ENCODE data around the gene MZF1. TPM values are rescaled to one million over a fixed set of nuclear protein-coding genes. Genes with fewer than 3 reads are reported as not detected.

MZF1 gene
- total RNA-seq, 2 experiments from 2014 or later: 28.6 to 33.1 TPM

DNA sequence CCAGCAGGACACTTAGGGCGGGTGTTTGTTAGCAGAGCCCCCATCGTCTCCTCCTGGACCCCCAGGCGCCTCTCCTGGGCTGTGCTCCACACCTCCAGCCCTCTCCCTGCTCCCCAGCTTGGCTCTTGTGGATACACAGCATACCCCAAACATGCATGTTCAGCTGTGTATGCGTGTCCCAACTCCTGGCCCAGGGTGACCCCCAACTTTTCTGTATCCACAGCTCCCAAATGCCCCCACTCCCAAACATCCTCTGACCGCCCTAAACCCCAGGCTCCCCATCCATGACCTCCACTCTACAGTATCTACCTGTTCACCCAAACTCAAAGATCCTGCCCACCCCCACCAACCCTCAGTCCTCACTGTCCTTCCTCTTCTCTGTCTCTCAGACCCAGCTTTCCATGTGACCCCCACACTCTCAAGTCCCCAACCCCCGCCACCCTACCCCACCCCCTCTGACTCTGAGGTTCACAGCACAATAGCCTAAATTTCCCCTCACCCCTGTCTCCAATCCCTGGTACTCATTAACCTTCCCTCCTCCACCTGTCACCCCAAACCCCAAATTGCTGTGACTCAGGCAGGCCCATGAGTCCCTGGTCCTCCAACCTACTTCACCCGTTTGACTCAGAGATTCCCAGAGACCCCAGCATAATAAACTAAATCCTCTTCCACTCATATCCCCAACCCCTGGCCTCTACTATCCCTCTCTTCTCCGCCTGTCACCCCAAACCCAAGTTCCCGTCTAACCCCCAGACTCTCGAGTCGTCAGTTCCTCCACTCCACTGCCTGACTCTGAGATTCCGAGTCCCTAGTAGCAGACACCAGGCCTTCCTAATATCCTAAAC is 15.7 kb downstream of the MZF1 start:
- H3K27ac Mint-ChIP-seq: peak overlapping the region; percentile 97
- CTCF ChIA-PET: interaction anchor here (0.8 to 1.2 kb wide), 2 partner anchors 10 to 12 kb away, joined by 3 read pairs; no protein-coding TSS in a partner anchor
- no peaks in the 10 kb centered on the region for H3K9me3 Mint-ChIP-seq
- POLR2A ChIA-PET: no interaction called here
- H3K36me3 Mint-ChIP-seq (ENCODE audit: low read depth): peaks cover 49% of the 10 kb centered on the region
- H3K27me3 Mint-ChIP-seq: no peaks in the 10 kb centered on the region
- DNase-seq: no peak
- H3K4me1 Mint-ChIP-seq: peaks cover 73% of the 10 kb centered on the region
- peak overlapping the region; percentile 90 for H3K4me3 Mint-ChIP-seq

DNA sequence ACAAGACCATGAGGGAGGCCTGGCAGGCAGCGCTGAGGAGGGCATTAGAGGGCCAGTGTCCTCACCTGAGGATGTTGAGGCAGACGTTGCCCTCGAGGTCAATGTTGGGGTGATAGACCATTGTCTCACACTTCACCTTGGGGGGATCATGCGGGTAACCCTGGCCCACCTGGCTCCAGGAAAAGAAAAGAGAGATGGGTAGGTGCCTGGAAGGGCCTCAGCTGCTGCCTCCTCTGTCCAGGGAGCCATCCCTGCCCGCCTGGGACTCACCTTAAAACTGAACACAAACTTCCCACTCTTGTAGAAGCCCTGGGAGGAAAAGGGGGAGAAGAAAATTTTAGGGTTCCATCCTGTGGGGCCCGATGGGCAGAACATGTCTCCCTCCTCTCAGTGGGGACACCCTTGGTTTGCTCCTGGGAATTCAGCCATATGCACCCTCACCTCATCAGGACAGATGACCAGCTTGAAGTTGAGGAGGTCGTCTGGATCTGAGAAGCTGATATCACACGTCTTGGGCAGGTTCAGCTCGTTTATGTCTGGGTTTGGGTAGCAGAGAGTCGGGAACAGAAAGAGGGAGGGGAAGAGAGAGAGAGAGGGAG is 16.4 kb downstream of the MZF1 start:
- ChIA-PET CTCF (interaction anchor here (0.8 to 1.2 kb wide), 2 partner anchors 9 to 11 kb away, joined by 3 read pairs; no protein-coding TSS in a partner anchor), POLR2A (no interaction called here)
- Mint-ChIP-seq H3K27me3 (no peaks in the 10 kb centered on the region), H3K27ac (peak overlapping the region; percentile 94), H3K4me1 (peaks cover 69% of the 10 kb centered on the region), H3K9me3 (no peaks in the 10 kb centered on the region), H3K36me3 (ENCODE audit: low read depth) (peaks cover 56% of the 10 kb centered on the region), H3K4me3 (peak overlapping the region; percentile 90)
- DNase-seq: no peak

DNA sequence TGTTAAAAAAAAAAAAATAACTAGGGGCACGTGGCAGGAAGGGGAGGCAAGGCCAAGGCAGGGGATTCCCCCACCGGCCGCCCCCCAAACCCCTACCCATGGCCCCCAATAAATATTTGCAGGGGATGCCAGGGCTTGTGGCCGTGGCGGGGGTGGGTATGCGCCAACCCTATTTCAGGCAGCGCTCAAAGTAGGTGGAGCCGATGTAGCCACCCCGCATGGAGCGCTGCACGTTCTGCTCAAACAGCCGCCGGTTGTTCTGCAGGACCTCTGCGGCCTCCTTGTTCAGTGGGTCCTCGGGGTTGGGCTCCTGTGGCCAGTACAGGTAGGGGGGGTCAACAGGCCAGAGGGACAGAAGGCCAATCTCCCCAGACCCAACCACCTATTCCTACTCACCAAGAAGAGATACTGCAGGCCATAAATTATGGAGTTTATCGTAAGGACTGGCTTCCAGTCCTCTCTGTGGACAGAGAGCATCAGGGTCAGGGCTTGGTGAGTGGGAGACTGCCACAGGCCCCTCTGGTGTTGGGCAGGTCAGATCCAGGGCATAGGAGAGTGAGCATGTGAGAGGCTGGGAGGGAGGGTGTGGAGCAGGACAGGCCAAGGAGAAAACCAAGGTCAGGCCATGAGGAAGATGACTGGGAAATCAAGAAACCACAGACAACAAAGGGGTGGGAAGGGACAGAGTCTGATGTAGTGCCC is 17.1 kb downstream of the MZF1 start:
- Mint-ChIP-seq H3K27me3 (no peaks in the 10 kb centered on the region), H3K36me3 (ENCODE audit: low read depth) (peaks cover 52% of the 10 kb centered on the region), H3K4me3 (peak overlapping the region; percentile 90), H3K9me3 (no peaks in the 10 kb centered on the region), H3K27ac (peak overlapping the region; percentile 94), H3K4me1 (peaks cover 62% of the 10 kb centered on the region)
- DNase-seq: no peak
- ChIA-PET POLR2A (interaction anchor here (2.3 kb wide), 1 partner anchor 12 kb away, joined by 9 read pairs; the partner anchor contains the start of gene TRIM28), CTCF (interaction anchor here (3.3 kb wide), 1 partner anchor 36 kb away, joined by 25 read pairs; the partner anchor contains the start of gene ZBTB45)

DNA sequence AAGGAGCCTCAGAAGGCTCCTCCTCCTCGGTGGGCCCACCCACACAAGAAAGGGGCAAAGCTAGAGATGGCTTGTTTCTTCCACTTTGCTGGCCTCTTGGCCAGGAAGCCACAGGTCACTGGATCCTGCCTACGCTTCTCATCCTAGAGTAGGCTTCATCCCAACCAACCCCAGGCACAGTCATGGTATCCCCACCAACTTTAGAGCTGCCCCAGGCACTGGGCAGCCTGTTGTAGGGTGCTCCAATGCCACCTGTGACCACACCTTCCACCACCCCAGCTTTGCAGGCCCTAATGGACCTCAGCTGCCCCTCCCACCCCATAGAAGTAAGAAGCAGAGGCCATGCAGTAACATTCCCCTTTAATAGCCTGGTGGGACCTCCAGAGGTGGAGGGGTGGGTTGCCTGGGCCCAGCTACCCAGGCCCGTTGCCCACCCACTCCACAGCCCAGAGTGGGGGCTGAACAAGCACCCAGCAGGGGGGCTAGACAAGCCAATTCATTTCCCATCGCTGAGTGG is 17.7 kb downstream of the MZF1 start:
- no peak for DNase-seq
- peak overlapping the region; percentile 90 for H3K4me3 Mint-ChIP-seq
- no peaks in the 10 kb centered on the region for H3K27me3 Mint-ChIP-seq
- ChIA-PET POLR2A (interaction anchor here (1.0 to 2.3 kb wide), 3 partner anchors 11 to 129 kb away, joined by 3 to 9 read pairs (median 6); partner anchors contain the start of genes TRIM28 and ZBTB45), CTCF (interaction anchor here (1.0 to 3.3 kb wide), 6 partner anchors 11 to 336 kb away, joined by 3 to 25 read pairs (median 4); partner anchors contain the start of genes MZF1, TRIM28 and ZBTB45)
- H3K27ac Mint-ChIP-seq: peak overlapping the region; percentile 94
- H3K4me1 Mint-ChIP-seq: peaks cover 58% of the 10 kb centered on the region
- H3K36me3 Mint-ChIP-seq (ENCODE audit: low read depth): peaks cover 58% of the 10 kb centered on the region
- no peaks in the 10 kb centered on the region for H3K9me3 Mint-ChIP-seq

DNA sequence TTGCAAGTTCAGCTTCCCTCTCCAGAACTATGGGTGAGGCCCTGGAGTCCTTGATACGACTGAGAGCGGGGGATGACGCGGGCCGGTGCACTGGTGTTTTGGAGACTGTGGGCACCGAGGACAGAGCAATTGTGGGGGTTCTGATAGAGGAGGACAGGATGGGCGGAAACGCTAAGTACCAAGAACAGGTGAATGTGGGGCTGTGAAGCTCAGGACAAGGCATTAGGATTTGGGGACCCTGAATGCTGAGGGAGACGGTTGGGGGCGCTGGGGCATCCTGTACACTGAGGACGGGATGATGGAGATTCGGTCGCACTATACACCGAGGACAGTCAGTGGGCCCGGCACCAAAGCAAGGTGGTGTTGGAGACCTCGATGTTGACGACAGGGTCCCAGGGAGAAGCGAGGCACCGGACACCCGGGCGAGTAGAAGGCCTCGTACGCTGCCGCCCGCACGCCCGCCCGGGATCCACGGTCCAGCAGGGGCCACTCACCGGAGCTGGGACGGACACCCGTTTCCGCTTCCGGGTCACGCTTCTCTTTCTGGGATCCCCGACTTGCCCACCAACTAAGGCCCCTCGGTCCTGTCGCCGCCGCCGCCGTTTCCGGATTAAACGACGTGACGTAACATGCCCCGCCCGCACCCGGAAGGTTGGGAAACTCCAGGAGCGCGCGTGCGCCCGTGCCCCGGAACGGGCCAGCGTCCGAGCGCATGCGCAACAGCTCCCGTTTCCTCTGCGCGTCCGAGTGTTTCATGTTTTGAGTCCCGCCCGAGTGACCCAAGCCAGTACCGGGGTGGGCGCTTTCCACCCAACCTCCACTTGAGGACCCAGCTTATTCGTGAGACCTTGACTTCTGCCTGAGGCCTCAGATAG is 18.4 kb downstream of the MZF1 start, which contains the start of gene CHMP2A:
Gene CHMP2A (minus strand): TSS at position 612 of the 875 bp plus-strand sequence. CDS start 893 bp downstream, outside the sequence.
- peaks cover 53% of the 10 kb centered on the region for H3K4me1 Mint-ChIP-seq
- peak within 1 kb of the TSS; percentile 94 for H3K27ac Mint-ChIP-seq
- no peaks in the 10 kb centered on the region for H3K27me3 Mint-ChIP-seq
- H3K4me3 Mint-ChIP-seq: peak within 1 kb of the TSS; percentile 90
- ChIA-PET POLR2A (interaction anchor here (1.0 to 2.3 kb wide), 4 partner anchors 11 to 128 kb away, joined by 3 to 9 read pairs (median 6); partner anchors contain the start of genes TRIM28 and ZBTB45), CTCF (interaction anchor here (1.0 to 3.3 kb wide), 7 partner anchors 11 to 335 kb away, joined by 3 to 25 read pairs (median 3); partner anchors contain the start of genes MZF1, TRIM28 and ZBTB45)
- no peaks in the 10 kb centered on the region for H3K9me3 Mint-ChIP-seq
- DNase-seq: peak; percentile 98
- peaks cover 63% of the 10 kb centered on the region for H3K36me3 Mint-ChIP-seq (ENCODE audit: low read depth)

DNA sequence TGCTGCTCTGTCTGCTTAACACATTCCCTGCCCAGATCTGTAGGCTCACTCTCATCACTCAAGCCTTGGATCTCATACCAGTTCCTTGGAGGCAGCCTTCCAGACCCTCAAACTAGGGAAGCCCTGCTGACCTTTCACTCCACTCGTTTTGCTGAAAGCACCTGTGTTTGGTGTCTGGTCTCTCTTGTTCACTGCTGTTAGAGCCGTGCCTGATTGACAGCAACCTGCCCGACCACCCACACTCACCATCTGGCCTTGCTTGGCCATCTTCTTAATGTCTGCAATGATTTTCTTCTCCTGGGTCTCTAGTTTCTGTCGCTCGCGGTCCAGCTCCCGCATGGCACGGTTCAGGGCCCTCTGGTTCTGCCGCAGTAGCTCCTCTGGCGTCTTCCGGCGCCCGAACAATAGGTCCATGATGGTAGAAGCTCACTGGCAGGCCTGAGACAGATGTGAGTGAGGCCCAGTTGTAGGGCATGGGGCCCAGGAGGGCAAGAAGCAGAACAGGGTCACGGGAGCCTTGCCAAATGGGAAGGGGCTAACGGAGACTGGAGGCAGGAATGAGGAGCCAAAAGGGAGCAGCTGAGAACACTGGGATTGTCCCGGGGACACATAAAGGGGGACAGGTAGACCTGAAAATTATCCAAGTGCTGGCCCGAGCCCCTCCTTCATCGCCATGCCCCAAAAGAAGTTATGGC is 19.2 kb downstream of the MZF1 start:
- H3K36me3 Mint-ChIP-seq (ENCODE audit: low read depth): peaks cover 65% of the 10 kb centered on the region
- ChIA-PET CTCF (interaction anchor here (0.8 to 3.3 kb wide), 4 partner anchors 34 to 334 kb away, joined by 3 to 25 read pairs (median 3); partner anchors contain the start of gene ZBTB45), POLR2A (interaction anchor here (1.0 to 2.3 kb wide), 3 partner anchors 10 to 128 kb away, joined by 5 to 9 read pairs (median 6); partner anchors contain the start of gene TRIM28)
- no peaks in the 10 kb centered on the region for H3K27me3 Mint-ChIP-seq
- H3K27ac Mint-ChIP-seq: peak overlapping the region; percentile 94
- no peak for DNase-seq
- H3K9me3 Mint-ChIP-seq: no peaks in the 10 kb centered on the region
- H3K4me3 Mint-ChIP-seq: peak overlapping the region; percentile 90
- peaks cover 47% of the 10 kb centered on the region for H3K4me1 Mint-ChIP-seq

DNA sequence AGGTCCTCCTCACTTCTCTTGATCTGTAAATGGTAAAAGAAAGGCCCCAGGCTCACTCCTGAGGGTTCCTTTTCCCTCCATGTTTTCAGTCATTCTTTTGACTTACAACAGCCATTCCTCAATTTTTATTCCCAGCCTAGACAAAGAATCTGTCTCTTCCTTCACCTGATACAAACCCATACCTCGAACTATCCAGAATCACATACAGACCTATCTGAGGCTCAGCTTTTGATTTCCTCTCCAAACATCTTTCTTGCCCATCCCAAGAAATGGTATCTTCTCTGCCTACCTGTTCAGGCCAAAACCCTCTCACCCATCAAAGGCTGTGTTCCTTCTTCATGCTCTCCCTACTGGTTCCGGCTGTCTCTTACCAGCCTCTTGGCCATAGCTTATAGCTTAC is 20.5 kb downstream of the MZF1 start:
- Mint-ChIP-seq H3K4me3 (no peak overlapping the region), H3K27me3 (no peaks in the 10 kb centered on the region), H3K9me3 (no peaks in the 10 kb centered on the region), H3K4me1 (peaks cover 49% of the 10 kb centered on the region), H3K36me3 (ENCODE audit: low read depth) (peaks cover 65% of the 10 kb centered on the region), H3K27ac (peak overlapping the region; percentile 11)
- POLR2A ChIA-PET: no interaction called here
- DNase-seq: no peak
- CTCF ChIA-PET: interaction anchor here (0.6 to 3.3 kb wide), 3 partner anchors 33 to 153 kb away, joined by 3 to 25 read pairs (median 4); partner anchors contain the start of gene ZBTB45

DNA sequence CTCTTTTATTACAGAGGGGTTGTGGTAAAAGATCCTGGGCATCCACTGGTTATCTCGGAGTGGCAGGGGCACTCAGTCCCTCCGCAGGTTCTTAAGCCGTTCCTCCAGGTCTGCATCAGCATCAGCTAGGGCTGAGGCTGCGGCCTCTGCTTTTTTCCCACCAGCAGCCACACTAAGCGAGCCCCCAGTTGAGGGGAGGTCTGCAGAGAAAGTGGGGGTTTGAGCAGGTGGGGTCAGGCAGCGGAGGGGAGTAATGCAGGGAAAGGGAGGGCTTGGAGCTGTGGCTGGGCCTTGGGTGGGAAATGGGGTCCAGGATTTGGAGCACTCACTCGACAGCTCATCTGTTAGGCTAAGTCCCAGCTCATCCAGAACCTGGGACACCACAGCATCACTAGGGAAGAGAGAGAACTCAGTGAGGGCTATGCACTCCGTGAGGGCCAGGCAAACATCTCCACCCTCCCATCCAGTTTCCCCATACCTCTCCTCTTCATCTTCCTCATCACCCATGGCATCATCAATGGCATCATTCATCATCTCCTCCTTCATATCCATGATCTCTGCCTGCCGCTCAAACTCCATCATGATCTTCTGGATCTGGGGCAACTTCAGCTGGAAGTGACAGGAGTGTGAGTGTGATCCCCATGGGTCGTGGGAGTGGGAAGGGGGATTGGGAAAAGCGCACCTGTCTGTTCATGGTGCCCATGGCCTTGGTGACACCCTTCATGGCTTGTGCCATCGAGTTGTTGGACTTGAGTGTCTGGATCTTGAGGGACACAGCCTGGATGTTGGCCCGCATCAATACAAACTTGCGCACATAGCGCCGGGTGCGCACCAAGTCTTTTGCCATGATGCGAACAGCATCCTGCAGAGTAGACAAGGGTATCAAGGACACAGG is 21.3 kb downstream of the MZF1 start:
- POLR2A ChIA-PET: no interaction called here
- CTCF ChIA-PET: interaction anchor here (1.2 to 1.4 kb wide), 2 partner anchors 32 to 38 kb away, joined by 4 read pairs; partner anchors contain the start of gene ZBTB45
- H3K4me1 Mint-ChIP-seq: peaks cover 50% of the 10 kb centered on the region
- DNase-seq: no peak
- no peak overlapping the region for H3K4me3 Mint-ChIP-seq
- H3K9me3 Mint-ChIP-seq: no peaks in the 10 kb centered on the region
- no peaks in the 10 kb centered on the region for H3K27me3 Mint-ChIP-seq
- H3K36me3 Mint-ChIP-seq (ENCODE audit: low read depth): peaks cover 71% of the 10 kb centered on the region
- no peak overlapping the region for H3K27ac Mint-ChIP-seq

DNA sequence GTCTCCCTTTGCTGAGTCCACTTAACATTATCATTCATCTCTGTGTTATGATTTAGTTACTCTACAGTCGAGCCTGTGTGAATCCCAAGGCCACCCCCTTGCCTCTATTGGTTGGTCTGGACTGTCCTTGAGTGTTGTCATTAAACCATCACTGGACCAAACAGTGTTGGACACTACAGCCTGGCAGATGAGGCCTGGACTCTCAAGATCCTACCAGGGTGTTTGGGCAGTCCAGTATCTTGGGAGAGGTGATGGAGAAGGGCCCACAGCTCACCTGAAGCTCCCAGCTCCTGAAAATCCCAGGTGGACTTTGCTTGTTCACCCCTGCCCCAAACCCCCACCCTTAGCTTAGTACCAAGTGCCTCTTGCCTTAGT is 22.0 kb downstream of the MZF1 start:
- H3K4me1 Mint-ChIP-seq: peaks cover 50% of the 10 kb centered on the region
- ChIA-PET CTCF (interaction anchor here (1.2 to 1.4 kb wide), 2 partner anchors 31 to 37 kb away, joined by 4 read pairs; partner anchors contain the start of gene ZBTB45), POLR2A (no interaction called here)
- no peak overlapping the region for H3K4me3 Mint-ChIP-seq
- no peak overlapping the region for H3K27ac Mint-ChIP-seq
- H3K9me3 Mint-ChIP-seq: no peaks in the 10 kb centered on the region
- no peaks in the 10 kb centered on the region for H3K27me3 Mint-ChIP-seq
- DNase-seq: no peak
- H3K36me3 Mint-ChIP-seq (ENCODE audit: low read depth): peaks cover 71% of the 10 kb centered on the region
